Spleen (tissue), 7 donors: ENCODE results near the gene DNTT.

Experiments used
- CTCF ChIP-seq, 11 experiments: fragments of 200-600 bp in 7 of 11; fragments of 450-650 bp in 4 of 11; sonication (generic) in 4 of 11; IDR thresholded peaks in 8 of 11; conservative IDR thresholded peaks in 3 of 11; 1 replicate in 7 of 11; 2 replicates in 4 of 11; pipeline versions ENCODE4 v1.4.0 to v1.8.0; 2016 to 2021; ENCODE audit warnings: antibody characterized with exemption in 11 of 11, inconsistent platforms in 4 of 11, mild to moderate bottlenecking in 1 of 11
- POLR2A ChIP-seq, 3 donors: fragments of 450-650 bp; IDR thresholded peaks; one replicate each; pipeline ENCODE4 v1.5.1; 2017; ENCODE audit warnings: antibody characterized with exemption in 3 of 3, mild to moderate bottlenecking in 1 of 3
- donor health status: DM: no; HTN: no; CAD: no; lungs with moderate emphysema.
- donor health status: DM: no; HTN: no; CAD: no.
- donor health status: DM: no; HTN: no; CAD: no.

DNA sequence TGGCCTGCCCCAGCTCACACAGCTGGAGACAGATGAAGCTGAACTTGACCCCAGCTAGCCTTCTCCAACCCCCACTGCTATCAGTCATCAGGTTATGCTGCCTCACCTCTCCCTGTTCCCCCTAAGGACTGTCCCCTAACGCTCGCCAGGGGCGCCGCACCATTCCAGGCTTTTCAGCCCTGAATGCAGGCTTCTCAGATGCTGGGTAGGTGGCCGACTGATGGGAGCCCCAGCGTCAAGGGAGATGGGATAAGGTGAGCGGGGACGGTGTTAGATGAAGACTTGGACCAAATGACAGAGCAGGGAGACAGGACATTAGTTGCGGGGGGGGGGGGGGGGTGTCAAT lies 70.4 kb downstream of the DNTT start:
- no peak for TF ChIP-seq CTCF (IDR thresholded peaks at IDR 0.05 in 8 of 11, conservative IDR thresholded peaks at IDR 0.05 in 3 of 11)
- TF ChIP-seq POLR2A (IDR thresholded peaks at IDR 0.05): no peak
